SK-N-SH treated with all-trans-retinoic acid at 6 μM for 48 hours (cell line): Measurements from ENCODE around the gene CNNM1.

Experiments used
- OSR1 ChIP-seq: fragments of 250-450 bp; sonication (Bioruptor Pico); IDR thresholded peaks from 2 replicates; pipeline ENCODE4 v1.8.0; 2022; ENCODE audit warnings: moderate library complexity, mild to moderate bottlenecking, inconsistent platforms
- PATZ1 ChIP-seq: fragments of 250-450 bp; sonication (Bioruptor Pico); IDR thresholded peaks from 2 replicates; pipeline ENCODE4 v1.8.0; 2020; ENCODE audit warnings: mild to moderate bottlenecking, moderate library complexity, borderline replicate concordance
- ZNF70 ChIP-seq: fragments of 450-650 bp; formaldehyde crosslinking; IDR thresholded peaks from 2 replicates; pipeline ENCODE4 v1.5.0; 2020; ENCODE audit warnings: mild to moderate bottlenecking, moderate library complexity
- ZNF8 ChIP-seq: fragments of 450-650 bp; formaldehyde crosslinking; IDR thresholded peaks from 2 replicates; pipeline ENCODE4 v1.5.0; 2020; ENCODE audit warnings: mild to moderate bottlenecking, moderate library complexity

- no peak for TF ChIP-seq OSR1 (CRISPR knock-in tag)
- no peak for TF ChIP-seq ZNF70 (CRISPR knock-in tag)
- no peak for TF ChIP-seq PATZ1 (CRISPR knock-in tag)
- TF ChIP-seq ZNF8 (CRISPR knock-in tag): no peak
Measured at GRCh38 chr10:99374972-99375371, 45.8 kb downstream of the CNNM1 start.
